OCI-LY7 (cell line): ENCODE results near the gene MSANTD3. TPM values are rescaled to one million over a fixed set of nuclear protein-coding genes. Genes with fewer than 3 reads are reported as not detected.

Source experiments
- BruUV-seq: library from RNA; stranded (reverse); fragments of 400-500 nt; replicated peaks from 2 replicates; lab custom pipeline; 2021; lab: Mats Ljungman, UMichigan
- CTCF ChIA-PET: fragments of 300-600 bp; sonication (Branson Sonifier 250); formaldehyde crosslinking; loops from one replicate; lab custom pipeline; 2022; ENCODE audit warnings: antibody characterized with exemption; ENCODE audit not compliant: unreplicated experiment; lab: Charles Lee
- POLR2A ChIA-PET: fragments of 300-600 bp; sonication (Branson Sonifier 250); formaldehyde crosslinking; loops from one replicate; lab custom pipeline; 2022; ENCODE audit warnings: antibody characterized with exemption; lab: Charles Lee
- DNase-seq: peaks from one replicate; pipeline ENCODE4 v3.0.0-alpha.2; 2015; ENCODE audit warnings: low spot score
- H2AFZ ChIP-seq: fragments of 200-600 bp; sonication (generic), shearing (Covaris generic); 2 replicates; pipeline ENCODE4 v1.6.1; 2014; ENCODE audit warnings: mild to moderate bottlenecking, antibody characterized with exemption, low read length, moderate library complexity
- H3K27ac ChIP-seq: fragments of 200-600 bp; sonication (generic); 2 replicates; pipeline ENCODE4 v1.5.1; 2014; ENCODE audit warnings: mixed run types, low read depth, mild to moderate bottlenecking, moderate library complexity, low read length, inconsistent platforms; ENCODE audit not compliant: poor library complexity, severe bottlenecking
- H3K36me3 ChIP-seq: fragments of 200-600 bp; sonication (generic); 2 replicates; pipeline ENCODE4 v1.6.1; 2014; ENCODE audit warnings: mild to moderate bottlenecking, antibody characterized with exemption, low read length, moderate library complexity, mixed read lengths; ENCODE audit not compliant: insufficient read depth
- H3K4me1 ChIP-seq: fragments of 200-600 bp; sonication (generic); 2 replicates; pipeline ENCODE4 v1.5.1; 2014; ENCODE audit warnings: mild to moderate bottlenecking, low read length; ENCODE audit not compliant: insufficient read depth, poor library complexity, severe bottlenecking
- H3K4me2 ChIP-seq: fragments of 200-600 bp; sonication (generic); 2 replicates; pipeline ENCODE4 v1.6.1; 2014; ENCODE audit warnings: mild to moderate bottlenecking, low read length
- H3K4me3 ChIP-seq: fragments of 200-600 bp; sonication (generic); 2 replicates; pipeline ENCODE4 v1.5.1; 2014; ENCODE audit warnings: mild to moderate bottlenecking, low read depth, low read length; ENCODE audit not compliant: poor library complexity, severe bottlenecking
- H3K79me2 ChIP-seq: fragments of 200-600 bp; sonication (generic); 2 replicates; pipeline ENCODE4 v1.6.1; 2016; ENCODE audit warnings: low read depth, mild to moderate bottlenecking, low read length, moderate library complexity, mixed read lengths; ENCODE audit not compliant: insufficient read depth
- H3K9me2 ChIP-seq: fragments of 200-600 bp; sonication (generic); 2 replicates; pipeline ENCODE4 v1.6.1; 2016; ENCODE audit warnings: mild to moderate bottlenecking, low read length, mixed read lengths; ENCODE audit not compliant: insufficient read depth
- H3K9me3 ChIP-seq: fragments of 200-600 bp; sonication (generic); 2 replicates; pipeline ENCODE4 v1.6.1; 2014; ENCODE audit warnings: mild to moderate bottlenecking, mixed run types, low read length, mixed read lengths
- H4K20me1 ChIP-seq: fragments of 200-600 bp; sonication (generic); 2 replicates; pipeline ENCODE4 v1.6.1; 2014; ENCODE audit warnings: mild to moderate bottlenecking, antibody characterized with exemption, low read length, moderate library complexity, mixed read lengths; ENCODE audit not compliant: insufficient read depth
- CTCF ChIP-seq: fragments of 200-600 bp; sonication (generic); conservative IDR thresholded peaks from 2 replicates; pipeline ENCODE4 v1.5.1; 2014; ENCODE audit warnings: mild to moderate bottlenecking, antibody characterized with exemption, low read length, moderate library complexity, mixed read lengths
- EZH2phosphoT487 ChIP-seq: fragments of 200-600 bp; sonication (generic); IDR thresholded peaks from 2 replicates; pipeline ENCODE4 v1.6.1; 2018; ENCODE audit warnings: low read depth, borderline replicate concordance, mild to moderate bottlenecking, mixed run types, antibody characterized with exemption, low read length, moderate library complexity, mixed read lengths
- intact Hi-C: fragments of 100-400 bp; cut with micrococcal nuclease; formaldehyde crosslinking; loops from one replicate; pipeline ENCODE4 v1.10.0; 2022; ENCODE audit not compliant: unreplicated experiment
- total RNA-seq, 2 experiments: library from RNA; depleted of rRNA in 1 of 2; stranded (reverse); fragments of >200 nt in 1 of 2; shearing (Covaris generic) in 1 of 2; gene quantifications; 2 replicates each; pipeline ENCODE4 v1.2.3, GENCODE V29; 2014 to 2022

The MSANTD3 gene
- total RNA-seq, 2 experiments from 2014 or later = 30.5 to 38.0 TPM

- ChIA-PET POLR2A (interaction anchor here (0.6 to 3.7 kb wide), 5 partner anchors 10 to 1691 kb away, joined by 3 to 21 read pairs (median 4); partner anchors contain the start of gene TGFBR1), CTCF (no interaction called here)
- H3K27ac ChIP-seq = no peak overlapping the region
- H3K4me3 ChIP-seq = peak overlapping the region; percentile 67
- H3K36me3 ChIP-seq = no peaks in the 10 kb centered on the region
- H3K9me2 ChIP-seq = no peaks in the 10 kb centered on the region
- H3K9me3 ChIP-seq = no peaks in the 10 kb centered on the region
- no TSS peak for BruUV-seq
- intact Hi-C loops = loop anchor here (5.0 kb wide), 2 partner anchors 73 to 608 kb away; partner anchors contain the start of gene TEX10
- H3K79me2 ChIP-seq = peaks cover 7% of the 10 kb centered on the region; the same call in 1 of the 2 replicates
- peaks cover 20% of the 10 kb centered on the region for H3K4me1 ChIP-seq
- TF ChIP-seq EZH2phosphoT487 = no peak
- no peak for TF ChIP-seq CTCF
- H3K4me2 ChIP-seq = peak overlapping the region; percentile 89; the same call in 1 of the 2 replicates
- DNase-seq = no peak
- peak overlapping the region; percentile 98; the same call in 1 of the 2 replicates for H2AFZ ChIP-seq
- H4K20me1 ChIP-seq = no peaks in the 10 kb centered on the region
These were observed 1.2 kb upstream of the MSANTD3 start for GRCh38 chr9:100425758-100426157.

GRCh38 chr9:100426189-100426529, 784 bp upstream of the MSANTD3 start:
- DNase-seq = no peak
- H3K9me3 ChIP-seq = no peaks in the 10 kb centered on the region
- peak overlapping the region; percentile 98 for H2AFZ ChIP-seq
- peak overlapping the region; percentile 89 for H3K4me2 ChIP-seq
- no TSS peak for BruUV-seq
- ChIA-PET POLR2A (interaction anchor here (0.5 to 3.7 kb wide), 6 partner anchors 10 to 20 kb away, joined by 3 to 21 read pairs (median 4); no protein-coding TSS in a partner anchor), CTCF (interaction anchor here (0.6 kb wide), 1 partner anchor 13 kb away, joined by 10 read pairs; no protein-coding TSS in a partner anchor)
- intact Hi-C loops = loop anchor here (5.0 kb wide), 2 partner anchors 74 to 609 kb away; partner anchors contain the start of gene TEX10
- peaks cover 7% of the 10 kb centered on the region; the same call in 1 of the 2 replicates for H3K79me2 ChIP-seq
- H3K36me3 ChIP-seq = no peaks in the 10 kb centered on the region
- peak overlapping the region; percentile 67 for H3K4me3 ChIP-seq
- H4K20me1 ChIP-seq = no peaks in the 10 kb centered on the region
- H3K4me1 ChIP-seq = peaks cover 20% of the 10 kb centered on the region
- H3K9me2 ChIP-seq = no peaks in the 10 kb centered on the region
- TF ChIP-seq CTCF (no peak), EZH2phosphoT487 (no peak)
- H3K27ac ChIP-seq = peak overlapping the region; percentile 59
